Anterior cingulate cortex (tissue), 58 donors: ENCODE measurements around the gene RCOR2.

Experiments
- DNase-seq, 58 donors: peaks; one replicate each; lab custom pipeline; 2025; lab: John Stamatoyannopoulos, UW

RCOR2 gene

DNA sequence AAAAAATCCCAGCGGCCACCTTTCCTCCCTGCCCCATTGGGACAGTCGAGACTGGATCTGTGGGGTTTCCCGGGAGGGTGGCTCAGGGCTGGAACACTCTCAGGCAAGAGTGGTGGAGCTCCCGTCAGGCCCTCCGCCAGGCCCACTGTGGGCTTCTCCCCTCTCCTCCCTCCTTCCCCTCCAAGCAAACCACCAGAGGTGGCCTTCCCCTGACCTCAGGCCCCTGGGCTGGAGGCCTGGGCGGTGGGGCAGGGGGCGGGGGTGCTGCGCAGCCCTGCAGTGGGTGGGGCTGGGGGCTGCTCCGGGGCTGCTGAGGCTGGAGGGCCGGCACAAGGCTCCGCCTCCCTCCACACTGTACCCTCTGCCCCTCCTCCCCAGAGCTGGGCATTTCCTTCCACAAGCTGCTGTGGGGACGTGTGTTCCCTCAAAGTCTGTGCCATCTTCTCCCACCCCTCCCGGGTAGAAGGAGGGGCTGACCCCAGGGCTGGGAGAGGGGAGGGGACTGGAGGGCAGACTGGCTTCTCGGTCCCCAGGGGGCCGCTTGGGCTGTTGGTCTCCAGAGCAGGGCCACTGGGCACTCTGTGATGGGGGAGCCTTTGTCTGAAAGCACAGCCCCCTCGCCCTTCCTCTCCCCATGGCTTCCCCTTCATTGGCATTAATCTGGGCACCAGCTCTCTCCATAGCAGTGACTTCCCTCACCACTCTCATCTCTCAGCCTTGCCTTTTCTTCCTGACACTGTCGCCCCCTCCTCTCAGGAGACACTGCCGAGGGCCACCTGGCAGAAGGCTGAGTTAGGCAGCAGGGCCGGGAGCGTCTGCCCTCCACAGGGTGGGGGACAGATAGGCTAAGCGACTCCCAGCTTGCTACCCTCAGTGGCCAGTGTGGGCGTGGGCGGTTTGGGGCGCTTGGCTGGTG is 7.1 kb downstream of the RCOR2 start:
- peak in 1 of 58 donors; percentile 39 for DNase-seq

DNA sequence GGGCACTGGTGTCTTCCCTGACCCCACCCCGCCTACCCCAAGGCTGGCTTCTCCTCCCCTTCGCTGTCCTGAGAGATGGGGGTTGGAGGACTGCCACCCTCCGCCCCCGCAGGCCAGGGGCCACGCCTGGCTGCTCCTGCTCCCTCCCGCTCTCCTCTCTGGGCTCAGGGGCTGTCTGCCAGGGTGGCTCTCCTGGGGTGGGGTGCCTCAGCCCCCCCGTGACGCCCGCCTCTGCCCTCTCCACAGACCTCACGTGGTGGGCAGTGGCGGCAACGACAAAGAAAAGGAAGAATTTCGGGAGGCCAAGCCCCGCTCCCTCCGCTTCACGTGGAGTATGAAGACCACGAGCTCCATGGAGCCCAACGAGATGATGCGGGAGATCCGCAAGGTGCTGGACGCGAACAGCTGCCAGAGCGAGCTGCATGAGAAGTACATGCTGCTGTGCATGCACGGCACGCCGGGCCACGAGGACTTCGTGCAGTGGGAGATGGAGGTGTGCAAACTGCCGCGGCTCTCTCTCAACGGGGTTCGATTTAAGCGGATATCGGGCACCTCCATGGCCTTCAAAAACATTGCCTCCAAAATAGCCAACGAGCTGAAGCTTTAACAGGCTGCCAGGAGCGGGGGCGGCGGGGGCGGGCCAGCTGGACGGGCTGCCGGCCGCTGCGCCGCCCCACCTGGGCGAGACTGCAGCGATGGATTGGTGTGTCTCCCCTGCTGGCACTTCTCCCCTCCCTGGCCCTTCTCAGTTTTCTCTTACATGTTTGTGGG is 8.1 kb downstream of the RCOR2 start:
- DNase-seq, result peak in 2 of 58 donors; percentile 14 to 42

DNA sequence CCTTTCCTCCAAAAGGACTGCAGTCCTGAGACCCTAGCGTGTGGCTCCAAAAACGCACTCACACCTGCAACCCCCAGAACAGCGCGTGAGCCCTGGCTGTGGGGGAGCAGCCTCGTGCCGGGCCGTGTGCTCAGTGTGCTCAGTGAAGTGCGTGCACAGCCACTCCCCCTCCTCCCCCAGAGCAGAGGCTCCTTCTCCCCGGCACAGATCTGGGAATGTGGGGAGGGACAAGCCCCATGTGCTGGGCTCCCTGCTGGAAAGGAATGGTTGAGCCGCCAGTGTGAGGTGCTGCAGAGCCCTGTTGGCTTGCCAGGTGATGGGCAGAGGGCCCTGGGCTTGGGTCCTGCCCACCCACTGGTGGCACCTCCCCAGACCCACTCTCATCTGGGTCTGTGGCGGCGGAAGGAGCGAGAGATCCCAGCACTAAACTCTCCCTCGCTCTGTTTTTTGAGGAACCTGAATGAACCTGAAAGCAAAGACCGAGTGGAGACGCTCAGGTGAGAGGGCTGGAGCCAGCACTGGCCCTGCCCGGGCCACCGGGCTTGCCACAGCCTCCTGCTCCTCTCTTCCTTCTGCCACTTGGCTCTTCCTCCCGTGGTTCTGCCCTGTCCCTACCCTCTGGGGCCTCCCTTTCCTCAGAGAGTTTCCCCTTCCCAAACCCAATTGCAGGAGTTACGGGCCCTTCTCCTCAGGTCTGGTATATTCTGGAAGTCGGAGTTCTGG is 9.0 kb downstream of the RCOR2 start:
- DNase-seq, result peak in 18 of 58 donors; percentile 24 to 76 (median 44)

DNA sequence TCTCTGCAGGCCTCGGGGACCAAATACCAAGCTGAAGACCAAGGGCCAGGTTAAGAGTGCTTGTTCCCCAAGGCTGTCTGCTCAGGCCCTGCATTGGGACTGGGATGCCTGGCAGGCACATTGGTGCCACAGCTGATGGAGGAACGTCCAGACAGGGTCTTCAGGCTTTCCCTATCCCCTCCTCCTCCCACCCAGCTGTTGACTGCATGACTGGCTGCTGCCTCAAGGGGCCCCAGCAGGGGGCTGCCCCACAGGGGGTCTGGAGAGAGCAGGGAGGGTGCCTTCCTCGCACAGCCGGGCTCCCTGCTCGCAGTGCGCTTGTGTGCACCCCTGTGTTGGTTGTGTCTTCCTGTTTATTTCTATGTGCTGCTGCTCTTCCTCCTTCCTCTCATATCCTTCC is 9.9 kb downstream of the RCOR2 start:
- DNase-seq, result no peak

DNA sequence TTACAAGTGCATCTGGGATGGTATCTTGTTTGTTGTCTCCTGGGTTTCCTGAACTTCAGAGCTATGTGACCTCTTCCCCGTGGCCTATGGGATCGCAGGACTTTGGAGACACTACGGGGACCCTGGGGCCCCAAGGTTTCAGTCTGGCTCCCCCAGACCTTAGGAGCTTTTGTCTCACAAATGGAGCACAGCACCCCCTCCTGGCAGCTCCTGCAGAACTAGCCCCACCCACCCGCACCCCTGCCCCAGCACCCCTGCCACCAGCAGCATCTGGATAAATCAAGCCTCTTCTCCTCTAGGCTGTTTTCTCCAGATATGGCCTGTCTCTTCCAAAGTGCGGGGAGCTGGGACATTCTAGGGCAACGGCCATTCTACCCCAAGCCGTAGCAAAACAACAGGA is 10.4 kb downstream of the RCOR2 start:
- DNase-seq, result peak in 9 of 58 donors; percentile 15 to 32 (median 28)

DNA sequence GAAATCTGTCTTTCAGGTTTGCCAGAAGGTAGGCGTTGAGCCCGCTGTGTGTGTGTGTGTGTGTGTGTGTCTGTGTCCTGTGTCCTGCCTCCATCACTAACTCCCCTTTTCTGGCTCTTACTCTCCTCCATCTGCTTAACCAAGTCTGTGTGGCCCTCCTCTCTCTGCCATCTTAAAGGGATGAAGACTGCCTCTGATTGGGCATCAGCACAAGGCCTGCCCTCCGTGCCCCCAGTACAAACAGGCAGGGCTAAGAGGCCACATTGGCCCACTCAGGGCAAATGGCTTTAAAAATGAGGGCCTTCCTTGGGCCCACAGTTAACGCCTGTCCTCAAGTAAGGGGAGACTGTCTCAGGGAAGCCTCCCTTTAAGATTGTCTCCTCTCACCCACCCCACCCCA is 10.9 kb downstream of the RCOR2 start:
- DNase-seq, result no peak

DNA sequence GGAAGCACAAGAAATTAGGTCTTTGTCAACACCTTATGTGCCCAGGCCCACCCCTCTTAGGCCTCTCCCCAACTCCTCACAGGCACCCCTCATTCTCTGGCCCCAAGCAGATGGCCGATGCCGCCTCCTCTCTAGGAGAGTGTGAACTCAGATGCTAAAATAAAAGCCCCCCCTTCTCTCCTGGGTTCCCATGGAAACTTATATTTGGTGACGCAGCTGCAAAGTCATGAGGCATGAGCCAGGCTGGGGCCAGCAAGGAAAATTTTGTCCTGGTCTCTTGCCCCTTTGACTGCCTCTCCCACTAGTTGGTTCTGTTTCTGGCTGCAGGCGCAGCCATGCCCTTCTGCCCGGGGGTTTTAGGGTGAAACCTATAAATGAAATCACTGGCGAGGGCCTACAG is 11.8 kb downstream of the RCOR2 start:
- DNase-seq, result peak in 26 of 58 donors; percentile 18 to 84 (median 48)

DNA sequence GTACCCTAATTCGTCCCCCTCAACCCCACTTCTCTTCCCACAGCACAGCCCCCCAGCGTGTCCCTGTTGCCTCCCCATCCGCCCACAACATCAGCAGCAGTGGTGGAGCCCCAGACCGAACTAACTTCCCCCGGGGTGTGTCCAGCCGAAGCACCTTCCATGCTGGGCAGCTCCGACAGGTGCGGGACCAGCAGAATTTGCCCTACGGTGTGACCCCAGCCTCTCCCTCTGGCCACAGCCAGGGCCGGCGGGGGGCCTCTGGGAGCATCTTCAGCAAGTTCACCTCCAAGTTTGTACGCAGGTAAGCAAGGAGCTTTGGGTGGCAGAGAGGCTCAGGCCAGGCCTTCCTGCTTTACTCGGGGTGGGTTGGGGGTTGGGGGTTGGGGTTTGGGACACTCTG is 12.2 kb downstream of the RCOR2 start:
- DNase-seq, result no peak

DNA sequence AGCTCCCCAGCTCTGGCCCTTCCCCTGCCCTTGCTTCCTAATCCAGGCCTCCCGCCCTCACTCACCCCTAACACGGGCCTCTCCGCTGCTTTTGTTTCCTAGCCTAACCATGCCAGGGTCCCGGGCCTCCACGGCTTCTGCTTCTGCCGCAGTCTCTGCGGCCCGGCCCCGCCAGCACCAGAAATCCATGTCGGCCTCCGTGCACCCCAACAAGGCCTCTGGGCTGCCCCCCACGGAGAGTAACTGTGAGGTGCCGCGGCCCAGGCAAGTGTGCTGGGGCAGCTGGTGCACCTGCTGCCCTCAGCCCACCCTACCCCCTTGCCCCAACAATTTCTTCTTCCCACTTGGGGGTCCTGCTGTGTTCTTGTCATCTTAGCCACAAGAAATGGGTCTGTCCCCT is 13.1 kb downstream of the RCOR2 start:
- no peak for DNase-seq

DNA sequence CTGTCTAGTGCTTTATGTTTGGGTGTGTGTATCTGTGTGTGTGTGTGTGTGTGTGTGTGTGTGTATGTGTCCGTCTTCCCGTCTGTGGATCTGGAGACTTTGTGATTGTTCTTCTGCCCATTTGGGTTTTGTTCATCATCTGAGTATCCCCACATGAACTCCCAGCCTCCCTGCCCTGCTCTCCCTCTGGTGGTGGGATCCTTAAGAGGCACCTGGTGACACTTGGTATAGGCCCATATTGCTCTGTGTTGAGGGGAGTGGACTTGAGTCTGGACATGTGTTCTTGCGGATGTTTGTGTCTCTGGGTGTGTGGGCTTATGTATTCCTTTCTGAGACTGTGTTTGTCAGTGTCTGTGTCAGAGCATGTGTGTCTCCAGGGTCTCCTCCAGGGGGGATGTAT is 15.3 kb downstream of the RCOR2 start:
- no peak for DNase-seq

DNA sequence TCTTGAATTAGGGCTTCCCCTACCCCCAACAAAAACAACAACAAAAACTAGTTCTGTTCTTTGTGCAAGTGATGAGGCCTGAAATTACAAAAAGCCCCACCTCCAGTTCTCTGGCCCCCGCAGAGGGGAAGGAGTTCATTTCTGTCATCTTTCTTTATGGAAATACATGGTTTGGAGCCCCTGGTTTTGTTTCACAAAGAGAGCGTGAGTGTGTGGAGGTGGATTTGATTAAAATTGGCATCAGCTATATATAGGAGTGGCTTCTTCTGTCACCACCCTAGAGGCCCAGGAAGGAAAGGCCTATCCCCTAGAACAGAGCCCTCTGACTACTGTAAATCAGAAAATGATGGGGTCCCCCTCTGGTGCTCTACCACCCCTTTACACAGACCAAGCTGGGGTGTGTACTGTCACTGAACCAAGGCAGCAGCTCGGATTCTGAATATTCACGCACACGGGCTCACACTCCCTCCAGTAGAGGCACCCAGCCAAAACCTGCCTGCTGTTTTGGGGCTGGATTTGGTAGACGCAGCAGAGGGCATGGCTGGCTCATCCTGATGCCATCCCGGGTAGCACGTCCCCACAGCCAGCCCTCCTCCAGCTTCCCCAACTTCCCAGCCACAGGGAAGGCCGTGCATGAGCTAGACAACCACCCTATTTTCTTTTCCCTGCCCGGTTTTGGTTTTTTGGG is 19.4 kb downstream of the RCOR2 start:
- peak in 18 of 58 donors; percentile 16 to 68 (median 39) for DNase-seq

DNA sequence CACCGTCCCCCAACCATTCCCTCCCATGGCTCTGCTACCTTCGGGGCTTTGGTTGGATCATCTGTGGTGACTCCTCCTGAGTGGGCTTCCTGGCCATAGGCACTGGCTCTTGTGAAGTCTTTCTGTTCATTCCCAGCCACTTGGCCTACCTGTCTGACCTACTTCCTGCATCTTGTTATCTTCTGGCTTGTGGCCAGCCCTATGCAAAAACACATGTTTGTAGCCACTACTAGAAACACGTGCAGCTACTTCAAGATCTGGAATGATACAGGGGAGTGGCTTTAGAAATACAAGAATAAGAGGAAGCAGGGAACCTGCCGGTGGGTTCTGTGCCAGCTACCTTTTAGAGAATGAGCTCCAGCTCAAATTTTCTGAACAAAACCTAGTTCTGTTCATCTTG is 20.9 kb downstream of the RCOR2 start:
- no peak for DNase-seq

DNA sequence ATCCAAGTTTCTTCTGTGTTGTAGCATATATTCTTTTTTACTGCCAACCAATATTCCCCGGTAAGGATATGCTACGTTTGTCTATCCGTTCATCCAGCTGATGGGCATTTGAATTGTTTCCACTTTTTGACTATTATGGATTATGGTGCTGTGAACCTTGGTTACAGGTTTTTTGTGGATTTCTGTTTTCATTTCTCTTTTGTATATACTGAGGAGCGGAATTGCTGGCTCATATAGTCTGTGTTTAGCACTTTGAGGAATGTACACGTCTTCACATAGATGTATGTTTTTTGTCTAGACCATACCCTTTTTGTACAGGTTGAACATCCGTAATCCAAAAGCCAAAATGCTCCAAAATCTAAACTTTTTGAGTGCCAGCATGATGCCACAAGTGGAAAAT is 23.6 kb downstream of the RCOR2 start:
- DNase-seq, result no peak

DNA sequence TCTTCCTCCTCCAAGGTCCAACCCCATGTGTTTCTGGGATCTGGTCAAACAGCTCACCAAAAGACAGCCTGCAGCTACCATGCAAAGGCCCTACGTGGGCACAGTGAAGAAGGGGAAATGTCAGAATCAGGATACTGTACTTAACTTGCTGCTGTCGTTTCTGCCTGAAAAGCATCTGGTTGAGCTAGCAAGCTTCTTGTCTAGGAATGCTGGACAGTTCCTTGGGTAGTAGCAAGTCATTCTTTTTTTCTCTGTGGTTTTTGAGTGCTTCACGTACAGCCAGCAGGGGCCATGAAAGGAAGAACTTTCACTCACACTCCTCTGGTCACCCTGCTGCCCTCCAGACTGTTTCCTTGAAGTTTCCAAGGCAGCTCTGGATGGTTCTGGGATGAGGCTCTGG is 24.7 kb downstream of the RCOR2 start:
- DNase-seq, result no peak

DNA sequence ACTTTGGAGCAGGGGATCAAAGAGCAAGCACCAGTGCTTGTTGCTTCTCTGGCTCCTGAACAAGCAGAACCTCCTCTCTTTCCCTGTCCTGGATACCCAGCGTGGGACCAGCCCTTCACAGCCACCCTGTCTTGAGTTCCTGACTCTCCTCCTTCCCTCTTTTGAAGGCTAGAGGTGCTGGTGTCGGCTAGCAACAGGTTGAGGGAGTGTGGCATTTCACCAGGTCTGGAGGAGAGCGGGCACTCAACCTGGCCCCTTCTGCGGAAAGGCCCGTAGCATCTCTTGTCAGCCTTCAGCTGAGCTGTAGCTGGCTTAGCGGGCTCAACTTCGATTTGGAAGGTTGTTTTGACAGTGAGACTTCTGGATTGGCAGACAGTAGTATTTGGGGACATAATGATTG is 26.6 kb downstream of the RCOR2 start:
- DNase-seq, result no peak

DNA sequence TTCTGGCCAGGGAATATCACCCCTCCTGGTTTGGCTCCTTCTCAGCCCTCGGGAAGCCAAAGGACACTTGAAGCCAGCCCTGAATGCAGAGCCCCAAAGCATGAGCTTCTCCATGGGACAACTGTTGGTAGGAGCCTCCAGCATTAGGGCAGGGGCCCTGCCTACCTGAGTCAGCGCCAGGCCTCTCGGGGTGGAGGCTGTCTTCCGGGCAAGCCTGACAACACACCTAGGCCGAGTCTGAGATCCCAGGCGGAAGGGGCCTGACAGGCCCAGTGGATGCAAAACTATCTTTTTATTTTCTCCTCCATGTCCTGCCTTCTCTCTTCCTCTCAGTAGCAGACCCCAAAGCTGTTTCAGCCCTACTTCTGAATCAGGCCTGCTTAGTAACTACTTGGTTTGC is 27.6 kb downstream of the RCOR2 start:
- no peak for DNase-seq

DNA sequence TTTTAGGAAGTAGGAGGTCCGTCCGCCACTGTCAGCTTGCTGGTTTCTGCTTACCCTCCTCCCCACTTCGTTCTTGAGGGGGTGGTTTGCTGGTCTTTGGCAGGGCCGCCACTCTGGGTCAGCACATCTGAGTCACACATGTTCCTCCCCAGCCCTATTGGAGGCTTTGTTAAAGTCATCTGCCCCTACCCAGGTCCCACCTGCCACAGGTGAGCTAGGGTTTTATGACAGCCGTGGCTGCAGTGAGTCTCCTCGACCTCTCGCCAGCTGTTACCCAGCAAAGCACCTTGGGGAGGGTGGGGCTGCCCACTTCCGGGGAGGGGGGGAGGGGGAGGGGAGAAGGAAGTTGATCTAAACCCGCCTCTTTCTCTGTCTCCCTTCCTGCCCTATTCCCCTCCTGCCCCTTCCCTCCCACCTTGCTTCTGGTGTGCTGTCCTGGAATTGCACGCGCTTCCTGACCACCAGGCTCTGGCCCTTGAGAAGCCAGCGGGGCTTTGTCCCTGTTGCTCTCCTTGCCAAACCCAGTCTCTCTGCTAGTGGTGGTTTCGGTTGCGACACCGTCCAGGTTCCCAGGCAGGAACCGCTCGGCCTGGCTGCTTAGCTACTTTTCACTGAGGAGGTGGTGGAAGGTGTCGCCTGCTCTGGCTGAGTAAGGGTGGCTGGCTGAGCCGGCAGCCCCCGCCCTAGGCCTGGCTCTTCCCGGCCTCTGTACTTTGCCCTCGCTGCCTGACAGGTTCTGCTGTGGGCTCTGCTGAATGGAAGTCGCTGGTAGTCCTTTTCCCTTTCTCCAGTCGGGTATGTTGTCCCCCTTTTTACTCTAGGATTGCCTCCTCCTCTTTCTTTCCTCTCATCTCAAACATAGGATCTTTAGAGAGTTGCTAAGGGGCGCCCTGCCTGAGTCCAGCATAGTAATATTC is 28.5 kb downstream of the RCOR2 start:
- DNase-seq, result peak in 6 of 58 donors; percentile 18 to 35 (median 30)

DNA sequence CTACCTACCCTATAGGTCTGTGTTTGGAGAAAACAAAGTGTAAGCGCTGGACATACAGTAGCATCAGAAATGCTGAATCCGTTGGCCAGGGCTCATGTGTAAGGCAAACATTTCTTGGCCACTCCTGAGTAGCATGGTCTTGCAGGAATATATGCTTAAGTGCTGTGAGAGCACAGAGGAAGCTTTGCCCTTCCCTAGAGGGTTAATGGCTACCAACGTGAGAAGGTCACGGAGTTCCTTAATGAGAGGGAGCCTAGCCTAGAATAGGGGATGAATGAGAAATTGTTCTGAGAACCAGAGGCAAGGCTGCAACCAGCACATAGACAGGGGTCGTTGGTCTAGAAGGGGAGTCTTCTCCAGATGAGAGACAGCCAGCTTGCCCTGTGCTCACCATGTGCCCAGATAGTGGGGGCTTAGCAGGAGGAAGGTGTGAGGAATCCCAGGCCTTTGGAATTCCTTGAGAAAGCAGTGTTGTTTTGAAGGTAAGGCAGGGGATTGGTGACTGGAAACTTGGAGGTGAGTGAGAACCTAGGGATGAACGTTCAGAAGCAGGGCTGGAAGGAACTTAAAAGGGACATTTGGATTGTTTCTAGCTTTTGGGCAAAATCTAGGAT is 29.5 kb downstream of the RCOR2 start:
- no peak for DNase-seq
